A673 (cell line): ENCODE results near the gene PLXDC2.

Source experiments
- EZH2 ChIP-seq: fragments of 200-600 bp; sonication (generic); IDR thresholded peaks from 2 replicates; pipeline ENCODE4 v1.6.1; 2017; ENCODE audit warnings: borderline replicate concordance, low read depth, mild to moderate bottlenecking, mixed read lengths, antibody characterized with exemption, low read length; ENCODE audit not compliant: poor library complexity, severe bottlenecking
- TF ChIP-seq, protein P1 (sequence below): fragments of 300-800, 200-600 bp; sonication (generic); conservative IDR thresholded peaks from 2 replicates; pipeline ENCODE4 v1.5.1; 2017; ENCODE audit warnings: low read depth, mild to moderate bottlenecking, antibody characterized with exemption, low read length, moderate library complexity, mixed read lengths

DNA sequence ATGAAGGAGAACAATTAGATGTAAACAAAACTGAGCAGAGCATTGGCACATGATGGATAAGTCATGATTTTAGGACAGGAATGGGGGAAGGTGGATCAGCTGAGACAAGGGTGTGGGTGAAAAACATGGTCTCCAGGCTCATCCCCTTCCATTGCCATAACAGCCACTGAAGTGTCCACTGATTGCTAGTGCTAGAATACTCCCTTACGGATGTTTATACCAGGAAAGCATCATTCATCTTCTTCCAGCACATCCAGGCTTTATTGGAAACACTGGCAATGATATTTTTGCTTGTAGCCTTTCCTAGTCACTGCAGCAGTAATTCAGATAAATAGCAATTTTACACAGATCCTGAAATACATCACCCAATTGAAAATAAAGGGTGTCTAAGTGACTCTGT, 259.5 kb downstream of the PLXDC2 start:
- no peak for TF ChIP-seq EZH2
- TF ChIP-seq, protein P1, sequence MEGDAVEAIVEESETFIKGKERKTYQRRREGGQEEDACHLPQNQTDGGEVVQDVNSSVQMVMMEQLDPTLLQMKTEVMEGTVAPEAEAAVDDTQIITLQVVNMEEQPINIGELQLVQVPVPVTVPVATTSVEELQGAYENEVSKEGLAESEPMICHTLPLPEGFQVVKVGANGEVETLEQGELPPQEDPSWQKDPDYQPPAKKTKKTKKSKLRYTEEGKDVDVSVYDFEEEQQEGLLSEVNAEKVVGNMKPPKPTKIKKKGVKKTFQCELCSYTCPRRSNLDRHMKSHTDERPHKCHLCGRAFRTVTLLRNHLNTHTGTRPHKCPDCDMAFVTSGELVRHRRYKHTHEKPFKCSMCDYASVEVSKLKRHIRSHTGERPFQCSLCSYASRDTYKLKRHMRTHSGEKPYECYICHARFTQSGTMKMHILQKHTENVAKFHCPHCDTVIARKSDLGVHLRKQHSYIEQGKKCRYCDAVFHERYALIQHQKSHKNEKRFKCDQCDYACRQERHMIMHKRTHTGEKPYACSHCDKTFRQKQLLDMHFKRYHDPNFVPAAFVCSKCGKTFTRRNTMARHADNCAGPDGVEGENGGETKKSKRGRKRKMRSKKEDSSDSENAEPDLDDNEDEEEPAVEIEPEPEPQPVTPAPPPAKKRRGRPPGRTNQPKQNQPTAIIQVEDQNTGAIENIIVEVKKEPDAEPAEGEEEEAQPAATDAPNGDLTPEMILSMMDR, result no peak
